Measurements from ENCODE around the gene MAP1S.

The MAP1S gene, protein sequence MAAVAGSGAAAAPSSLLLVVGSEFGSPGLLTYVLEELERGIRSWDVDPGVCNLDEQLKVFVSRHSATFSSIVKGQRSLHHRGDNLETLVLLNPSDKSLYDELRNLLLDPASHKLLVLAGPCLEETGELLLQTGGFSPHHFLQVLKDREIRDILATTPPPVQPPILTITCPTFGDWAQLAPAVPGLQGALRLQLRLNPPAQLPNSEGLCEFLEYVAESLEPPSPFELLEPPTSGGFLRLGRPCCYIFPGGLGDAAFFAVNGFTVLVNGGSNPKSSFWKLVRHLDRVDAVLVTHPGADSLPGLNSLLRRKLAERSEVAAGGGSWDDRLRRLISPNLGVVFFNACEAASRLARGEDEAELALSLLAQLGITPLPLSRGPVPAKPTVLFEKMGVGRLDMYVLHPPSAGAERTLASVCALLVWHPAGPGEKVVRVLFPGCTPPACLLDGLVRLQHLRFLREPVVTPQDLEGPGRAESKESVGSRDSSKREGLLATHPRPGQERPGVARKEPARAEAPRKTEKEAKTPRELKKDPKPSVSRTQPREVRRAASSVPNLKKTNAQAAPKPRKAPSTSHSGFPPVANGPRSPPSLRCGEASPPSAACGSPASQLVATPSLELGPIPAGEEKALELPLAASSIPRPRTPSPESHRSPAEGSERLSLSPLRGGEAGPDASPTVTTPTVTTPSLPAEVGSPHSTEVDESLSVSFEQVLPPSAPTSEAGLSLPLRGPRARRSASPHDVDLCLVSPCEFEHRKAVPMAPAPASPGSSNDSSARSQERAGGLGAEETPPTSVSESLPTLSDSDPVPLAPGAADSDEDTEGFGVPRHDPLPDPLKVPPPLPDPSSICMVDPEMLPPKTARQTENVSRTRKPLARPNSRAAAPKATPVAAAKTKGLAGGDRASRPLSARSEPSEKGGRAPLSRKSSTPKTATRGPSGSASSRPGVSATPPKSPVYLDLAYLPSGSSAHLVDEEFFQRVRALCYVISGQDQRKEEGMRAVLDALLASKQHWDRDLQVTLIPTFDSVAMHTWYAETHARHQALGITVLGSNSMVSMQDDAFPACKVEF
- 29.5 reads per million, percentile 56 among the genes with 10 or more reads in this experiment for total RNA-seq

DNA sequence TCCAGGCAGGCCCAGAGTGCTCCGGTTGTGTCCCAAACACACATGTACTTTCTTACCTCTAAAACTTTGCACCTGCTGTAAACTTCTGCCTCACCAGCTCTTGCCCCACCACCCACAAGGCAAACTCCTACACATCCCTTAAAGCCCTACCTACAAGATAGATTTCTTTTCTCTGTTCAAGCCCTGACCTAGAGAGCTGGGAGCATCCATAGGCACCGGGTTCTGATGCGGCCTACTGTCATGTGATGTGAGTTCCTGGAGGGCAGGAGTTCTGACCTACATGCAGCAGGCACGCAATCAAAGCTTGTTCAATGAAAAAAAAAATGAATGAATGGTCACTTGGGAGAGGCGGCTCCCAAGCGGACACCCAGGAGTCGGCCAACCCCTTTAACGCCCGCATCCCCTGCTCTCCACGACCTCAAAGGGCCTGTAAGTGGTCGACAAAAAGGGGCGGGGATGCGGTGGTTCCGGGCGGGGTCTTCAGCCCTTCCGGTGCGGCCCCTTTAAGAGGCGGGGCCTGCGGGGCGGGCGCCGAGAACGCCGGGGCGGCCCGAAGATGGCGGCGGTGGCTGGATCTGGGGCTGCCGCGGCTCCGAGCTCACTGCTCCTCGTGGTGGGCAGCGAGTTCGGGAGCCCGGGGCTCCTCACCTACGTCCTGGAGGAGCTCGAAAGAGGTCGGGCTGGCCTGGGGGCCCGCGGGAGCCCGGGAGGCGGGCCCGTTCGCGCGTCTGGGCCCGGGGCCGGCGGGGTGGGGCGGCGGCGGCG lies at the start of gene MAP1S:
MAP1S (plus strand) TSS at position 534 of the 765 bp plus-strand sequence; CDS start at position 557, 23 bp downstream.
- peak; percentile 55 for DNase-seq

DNA sequence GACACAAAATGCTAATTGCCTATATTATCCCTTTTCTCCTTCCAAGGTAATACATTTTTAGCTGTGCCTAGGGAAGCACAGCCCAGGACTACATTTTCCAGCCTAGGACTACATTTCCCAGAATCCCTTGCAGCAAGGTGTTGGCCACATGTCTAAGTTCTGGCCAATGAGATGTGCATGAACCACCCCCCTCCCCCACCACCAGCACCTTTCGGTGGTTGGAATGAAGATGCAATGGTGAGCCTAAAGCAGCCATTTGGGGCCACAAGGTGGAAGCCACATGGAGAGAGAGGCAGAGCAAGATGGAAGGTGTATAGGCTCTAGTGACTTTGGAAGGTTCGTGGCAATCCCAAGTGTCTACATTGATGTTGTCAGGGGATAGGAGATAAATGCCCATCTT lies 47.4 kb upstream of the MAP1S start:
- DNase-seq, result no peak

DNA sequence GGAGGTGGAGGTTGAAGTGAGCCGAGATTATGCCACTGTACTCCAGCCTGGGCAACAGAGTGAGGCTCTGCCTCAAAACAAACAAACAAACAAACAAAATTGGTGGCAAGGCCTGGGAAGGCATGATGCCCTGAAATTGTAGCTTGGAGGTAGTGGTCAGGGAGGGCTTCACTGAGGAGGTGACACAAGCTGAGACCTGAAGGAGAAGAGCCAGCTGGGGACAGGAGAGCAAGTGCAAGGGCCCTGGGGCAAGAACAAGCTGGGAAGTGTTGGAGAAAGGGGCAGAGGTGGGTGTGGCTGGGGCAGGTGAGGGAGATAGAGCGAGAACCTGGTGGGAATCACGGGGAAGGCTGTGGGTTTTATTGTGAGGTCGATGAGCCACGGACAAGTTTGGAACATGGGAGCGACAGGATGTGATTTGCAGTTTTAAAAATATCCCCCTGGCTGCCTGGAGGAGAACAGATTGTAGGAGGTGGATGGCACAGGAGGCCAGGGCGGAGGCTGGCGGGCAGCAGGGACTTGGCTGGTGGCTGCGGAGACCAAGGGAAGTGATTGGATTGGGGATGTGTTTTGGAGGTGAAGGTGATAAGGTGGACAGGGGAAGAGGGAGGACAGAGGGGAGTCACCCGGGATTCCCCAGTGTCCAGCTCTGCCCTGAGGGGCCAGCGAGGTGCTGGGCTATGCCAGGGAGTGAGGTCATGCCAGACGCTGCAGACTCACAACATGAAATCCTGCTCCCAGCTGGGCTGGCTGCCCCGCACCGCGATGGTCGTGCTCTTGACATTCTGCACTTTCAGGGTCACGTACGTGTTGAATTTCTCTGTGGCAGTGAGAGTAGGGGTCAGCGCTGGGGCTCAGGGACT lies 45.1 kb upstream of the MAP1S start:
- DNase-seq, result no peak

DNA sequence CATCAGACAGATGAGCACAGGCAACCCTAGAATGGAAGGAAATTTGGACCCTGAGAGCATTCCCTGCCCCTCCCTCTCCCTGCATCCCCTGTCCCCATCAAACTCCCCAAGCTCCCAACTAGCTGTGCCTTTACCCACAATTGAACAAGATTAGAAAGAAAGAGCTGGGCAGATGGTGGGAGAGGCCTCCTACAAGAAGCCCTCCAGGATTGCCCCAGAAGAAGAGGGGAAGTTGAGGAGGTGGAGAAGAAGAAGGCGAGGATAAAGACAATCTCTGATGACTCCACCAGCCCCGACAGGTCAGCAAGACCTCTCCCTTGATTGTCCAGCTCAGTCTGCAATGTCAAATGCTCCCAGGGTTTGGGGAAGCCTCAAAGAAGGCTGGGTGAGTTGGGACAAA lies 43.0 kb upstream of the MAP1S start:
- DNase-seq, result no peak

DNA sequence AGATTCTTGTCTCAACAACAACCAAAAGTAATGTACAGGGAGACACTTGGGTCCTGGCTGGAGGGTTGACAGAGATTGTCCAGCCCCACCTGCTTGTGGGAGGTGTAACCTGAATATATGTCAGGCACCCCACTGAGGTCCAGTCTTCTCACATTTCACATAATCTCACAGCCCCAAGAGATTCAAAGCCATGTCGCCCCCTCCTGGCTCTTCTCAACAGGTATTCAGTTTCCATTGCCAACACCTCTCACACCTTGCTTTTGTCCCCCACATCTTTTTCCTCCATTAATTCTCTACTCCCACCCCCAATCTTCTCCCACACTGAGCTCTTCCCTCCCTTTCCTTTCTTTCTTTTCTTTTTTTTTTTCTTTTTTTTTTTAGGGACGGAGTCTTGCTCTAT lies 42.3 kb upstream of the MAP1S start:
- DNase-seq, result no peak

DNA sequence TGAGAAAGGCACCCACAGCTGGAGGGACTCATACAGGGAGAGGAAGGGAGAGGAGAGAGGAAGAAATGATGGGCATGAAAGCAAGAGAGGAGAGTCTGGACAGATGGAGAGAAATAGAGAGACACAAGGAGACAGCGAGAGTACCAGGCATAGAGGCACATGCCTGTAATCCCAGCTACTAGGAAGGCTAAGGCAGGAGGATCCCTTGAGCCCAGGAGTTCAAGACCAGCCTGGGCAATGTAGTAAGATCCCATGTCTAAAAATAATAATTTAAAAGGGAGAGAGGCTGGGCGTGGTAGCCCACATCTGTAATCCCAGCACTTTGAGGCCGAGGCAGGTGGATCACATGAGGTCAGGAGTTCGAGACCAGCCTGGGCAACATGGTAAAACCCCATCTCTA lies 40.4 kb upstream of the MAP1S start:
- DNase-seq, result no peak

DNA sequence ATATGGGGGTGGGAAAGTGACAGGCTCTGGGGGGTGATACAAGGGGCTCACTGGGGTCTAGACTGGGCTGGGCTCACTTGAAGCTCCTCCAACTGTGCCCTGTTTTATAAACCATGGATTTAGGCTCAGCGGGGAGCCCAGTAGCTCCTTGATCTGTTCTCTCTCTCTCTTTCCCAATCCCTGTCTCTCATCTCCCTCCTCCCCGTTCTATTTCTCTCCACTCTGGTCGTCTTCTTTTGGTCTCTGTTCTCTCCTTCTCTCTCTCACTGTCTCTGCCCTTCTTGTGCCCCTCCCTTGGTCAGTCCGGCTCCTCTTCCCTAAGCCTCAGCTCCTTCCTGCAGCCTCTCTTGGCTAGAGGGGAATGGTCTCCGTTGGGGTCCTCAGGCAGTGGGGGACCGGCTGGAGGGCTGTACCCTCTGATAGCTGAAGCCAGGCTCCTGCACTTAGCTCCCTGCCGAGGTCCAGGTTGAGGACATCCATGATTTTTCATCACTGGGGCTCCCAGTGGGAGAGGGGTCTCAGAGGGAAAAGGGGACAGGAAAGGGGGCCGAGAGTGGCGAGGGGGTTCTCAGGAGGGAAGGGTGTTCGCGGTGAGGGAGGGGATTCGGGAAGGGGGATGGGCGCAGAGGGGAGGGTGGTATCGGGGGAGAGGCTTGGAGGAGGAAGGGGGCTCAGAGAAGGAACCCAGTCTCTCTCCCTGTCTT lies 39.6 kb upstream of the MAP1S start:
- DNase-seq, result no peak

DNA sequence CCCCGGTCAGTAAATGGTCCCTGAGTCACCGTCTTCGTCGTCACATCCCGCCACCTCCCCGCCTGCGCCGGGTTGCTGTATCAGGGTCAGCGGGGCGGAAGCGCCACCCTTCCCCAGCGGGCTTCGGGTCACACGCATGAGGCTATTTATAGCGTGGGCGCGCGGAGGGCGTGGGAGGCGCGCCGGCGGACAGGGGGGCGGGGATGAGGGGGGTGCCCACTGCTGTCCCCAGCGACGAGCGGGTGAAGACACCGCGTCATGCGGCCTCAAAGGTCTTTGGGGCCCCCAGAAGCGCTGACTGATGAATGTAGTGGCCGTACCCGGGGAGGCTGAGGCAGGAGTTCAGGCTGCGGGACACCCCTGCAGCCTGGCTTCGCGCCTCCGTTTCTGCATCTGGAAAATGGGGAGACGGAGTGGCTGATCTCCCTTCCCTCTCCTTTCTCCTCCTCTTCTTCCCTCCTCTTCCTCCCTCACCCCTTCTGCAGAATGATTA lies 39.0 kb upstream of the MAP1S start:
- no peak for DNase-seq

DNA sequence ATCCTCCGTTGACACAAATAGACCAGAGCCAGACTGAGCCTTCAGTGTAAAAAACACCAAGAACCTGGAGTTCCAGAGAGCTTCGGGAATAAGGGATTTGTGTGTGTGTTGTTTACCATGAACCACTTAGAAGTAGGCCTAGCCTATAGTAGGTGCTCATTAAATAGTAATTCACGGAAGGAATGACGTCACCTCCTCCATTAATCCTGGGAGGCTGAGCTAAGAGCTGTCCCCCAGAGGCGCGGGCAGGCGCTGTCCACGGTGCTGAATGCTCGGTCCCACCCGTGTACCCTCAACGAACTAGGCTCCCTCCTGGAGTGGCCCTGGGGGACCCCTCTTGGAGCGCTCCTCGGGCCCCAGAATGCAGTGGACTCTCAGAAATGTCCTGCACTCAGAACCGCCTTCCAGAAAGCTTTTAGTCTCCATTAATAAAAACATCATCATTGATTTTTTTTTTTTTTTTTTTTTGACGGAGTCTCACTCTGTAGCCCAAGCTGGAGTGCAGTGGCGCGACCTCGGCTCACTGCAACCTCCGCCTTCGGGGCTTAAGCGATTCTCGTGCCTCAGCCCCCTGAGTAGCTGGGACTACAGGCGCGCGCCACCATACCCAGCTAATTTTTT lies 37.7 kb upstream of the MAP1S start:
- no peak for DNase-seq

DNA sequence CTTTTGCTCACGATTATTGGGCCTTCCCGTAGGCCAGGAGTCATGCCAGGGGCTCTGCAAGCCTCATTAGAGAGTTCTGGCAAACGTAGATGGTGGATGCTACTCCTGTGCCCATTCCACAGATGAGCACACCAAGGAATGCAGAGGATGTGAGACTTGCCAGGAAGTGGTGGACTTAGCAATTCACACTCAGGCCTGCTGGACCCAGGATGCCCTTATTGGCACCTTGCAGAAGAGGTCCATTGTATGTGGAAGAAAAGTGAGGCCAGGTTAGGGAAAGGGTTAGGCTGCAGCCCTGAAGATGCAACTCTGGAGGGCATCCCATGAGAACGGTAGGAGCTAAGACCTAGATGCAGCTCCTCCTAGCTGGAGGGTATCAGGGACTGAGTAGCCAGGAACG lies 37.0 kb upstream of the MAP1S start:
- DNase-seq, result no peak

DNA sequence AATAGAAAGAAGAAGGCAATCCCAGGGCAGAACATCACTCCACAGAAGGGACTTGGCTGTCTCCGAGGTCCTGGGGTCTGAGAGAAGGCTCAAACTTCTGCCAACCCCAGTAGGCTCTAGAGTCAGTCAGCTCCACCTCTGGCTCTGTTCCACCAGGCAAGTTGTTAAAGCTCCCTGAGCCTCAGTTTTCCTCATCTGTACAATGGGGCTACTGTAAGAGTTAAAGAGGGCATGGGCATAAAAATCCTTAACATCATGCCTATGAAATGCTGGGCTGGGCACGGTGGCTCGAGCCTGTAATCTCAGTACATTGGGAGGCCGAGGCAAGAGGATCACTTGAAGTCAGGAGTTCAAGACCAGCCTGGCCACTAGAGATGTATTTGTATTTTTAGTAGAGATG lies 36.2 kb upstream of the MAP1S start:
- no peak for DNase-seq

DNA sequence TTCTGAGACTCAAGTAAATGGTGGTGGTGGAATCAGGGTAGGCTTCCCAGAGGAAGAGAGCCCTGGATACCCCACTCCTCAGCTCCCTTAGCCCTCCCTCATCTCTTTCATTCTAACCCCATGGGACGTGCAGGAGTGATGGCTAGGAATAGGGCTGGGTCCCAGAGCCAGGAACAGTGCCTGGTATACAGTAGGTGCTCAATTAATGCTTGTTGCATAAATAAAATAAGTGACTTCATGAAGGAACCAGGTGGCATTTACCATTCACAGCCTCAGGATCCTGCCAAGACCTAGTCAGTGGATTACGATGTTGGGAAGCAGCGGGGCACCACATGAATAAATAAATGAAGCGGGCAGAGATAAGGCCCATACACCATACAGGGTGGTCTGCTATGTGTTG lies 35.0 kb upstream of the MAP1S start:
- DNase-seq, result no peak

DNA sequence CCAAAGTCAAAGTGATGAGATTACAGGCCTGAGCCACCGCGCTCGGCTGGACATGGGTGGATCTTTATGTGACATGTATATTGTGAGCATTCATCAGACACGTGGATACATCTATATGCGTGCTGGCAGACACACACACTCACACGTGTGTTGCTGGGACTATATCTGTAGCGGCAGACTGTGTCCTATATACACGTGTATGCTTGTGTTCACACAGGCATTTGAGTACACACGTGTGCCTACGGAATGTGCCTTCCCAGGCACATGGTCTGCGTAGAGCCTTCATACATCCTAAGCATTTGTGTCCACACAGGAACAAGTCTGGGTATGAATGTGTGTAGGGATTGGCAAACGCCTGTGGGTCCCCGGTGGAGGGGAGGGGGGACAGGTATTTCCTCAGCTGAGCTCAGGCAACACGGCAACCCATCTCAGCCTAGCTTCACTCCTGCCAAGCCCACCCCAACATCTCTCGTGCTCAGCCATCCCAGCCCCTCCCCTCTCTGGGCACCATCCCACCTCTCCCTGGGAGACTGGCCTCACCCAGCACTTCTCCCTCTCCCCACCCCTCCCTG lies 33.7 kb upstream of the MAP1S start:
- no peak for DNase-seq

DNA sequence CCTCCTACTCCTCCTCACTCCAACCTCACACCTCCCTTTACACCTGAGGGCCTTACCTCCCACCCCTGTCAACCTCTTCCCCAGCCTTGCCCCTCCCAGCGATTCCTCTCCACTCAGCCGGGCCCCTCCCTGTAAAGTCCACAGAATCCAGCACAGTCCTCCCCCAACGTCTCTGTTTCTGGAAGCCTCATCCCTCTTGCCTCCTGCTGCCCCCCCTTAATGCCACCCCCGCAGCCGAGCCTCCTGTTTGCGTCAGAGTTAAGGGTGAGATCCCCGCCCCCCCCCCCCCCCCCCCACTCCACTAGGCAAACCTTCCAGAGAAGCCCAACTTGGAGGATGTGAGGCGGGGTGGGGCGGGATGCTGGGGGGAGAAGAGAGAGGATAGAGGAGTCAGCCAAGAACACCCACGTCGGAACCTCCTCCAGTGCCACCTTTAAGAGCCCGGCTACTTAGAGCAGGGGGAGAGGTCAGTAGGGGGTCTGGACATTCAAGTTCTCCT lies 33.2 kb upstream of the MAP1S start:
- no peak for DNase-seq

DNA sequence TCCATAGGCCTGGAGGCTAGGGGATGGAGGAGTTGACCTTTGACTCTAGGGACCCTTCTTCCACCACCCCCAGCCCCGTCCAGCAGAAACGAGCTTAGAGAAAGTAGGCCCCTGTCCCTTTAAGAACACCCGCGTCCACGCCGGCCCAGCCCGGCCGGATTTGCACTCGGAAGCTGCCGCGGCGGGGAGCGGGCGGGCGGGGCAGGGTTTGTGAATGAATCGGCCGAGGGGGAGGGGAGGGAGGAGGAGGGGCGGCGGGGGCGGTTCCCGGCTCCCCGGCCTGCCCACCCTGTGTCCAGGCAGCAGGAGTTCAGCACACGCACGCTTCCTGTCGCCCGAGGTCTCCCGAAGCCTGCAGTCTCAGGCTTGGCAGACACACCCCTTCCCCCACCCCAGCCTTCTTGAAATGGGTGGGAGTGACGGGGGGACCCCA lies 32.7 kb upstream of the MAP1S start:
- no peak for DNase-seq

DNA sequence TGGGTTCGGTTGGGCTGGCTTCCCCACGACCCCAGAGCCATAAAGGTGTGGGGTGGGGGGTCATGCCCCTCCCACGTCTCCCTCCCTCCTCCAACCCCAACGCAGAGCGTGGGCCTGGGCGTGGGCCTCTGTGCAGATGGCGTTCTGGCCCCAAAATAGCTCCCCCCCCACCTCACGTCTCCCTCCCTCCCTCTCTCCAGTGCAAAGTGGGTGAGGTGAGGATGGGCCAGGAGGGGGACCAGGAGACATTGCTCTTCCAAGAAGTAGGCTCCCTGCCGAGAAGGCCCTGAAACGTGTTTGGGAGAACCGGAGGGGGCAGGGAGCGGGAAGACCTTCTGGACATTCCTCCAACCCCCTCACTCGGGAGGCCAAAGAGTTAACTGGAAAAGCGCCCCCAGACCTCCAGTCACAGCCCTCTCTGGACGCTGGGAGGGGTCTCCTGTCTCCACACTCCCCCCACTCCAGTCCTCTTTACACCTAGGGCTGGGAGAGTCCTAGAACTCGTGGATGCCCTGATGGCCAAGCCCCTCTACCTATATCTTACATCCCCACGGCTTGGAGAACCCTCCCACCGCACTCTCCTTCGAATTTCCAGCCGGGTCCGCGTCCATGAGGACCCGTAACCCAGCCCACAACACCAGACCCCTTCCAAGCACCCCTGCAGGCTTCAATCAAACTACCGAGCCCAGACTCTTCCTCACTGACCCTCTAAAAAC lies 32.0 kb upstream of the MAP1S start:
- DNase-seq, result no peak

DNA sequence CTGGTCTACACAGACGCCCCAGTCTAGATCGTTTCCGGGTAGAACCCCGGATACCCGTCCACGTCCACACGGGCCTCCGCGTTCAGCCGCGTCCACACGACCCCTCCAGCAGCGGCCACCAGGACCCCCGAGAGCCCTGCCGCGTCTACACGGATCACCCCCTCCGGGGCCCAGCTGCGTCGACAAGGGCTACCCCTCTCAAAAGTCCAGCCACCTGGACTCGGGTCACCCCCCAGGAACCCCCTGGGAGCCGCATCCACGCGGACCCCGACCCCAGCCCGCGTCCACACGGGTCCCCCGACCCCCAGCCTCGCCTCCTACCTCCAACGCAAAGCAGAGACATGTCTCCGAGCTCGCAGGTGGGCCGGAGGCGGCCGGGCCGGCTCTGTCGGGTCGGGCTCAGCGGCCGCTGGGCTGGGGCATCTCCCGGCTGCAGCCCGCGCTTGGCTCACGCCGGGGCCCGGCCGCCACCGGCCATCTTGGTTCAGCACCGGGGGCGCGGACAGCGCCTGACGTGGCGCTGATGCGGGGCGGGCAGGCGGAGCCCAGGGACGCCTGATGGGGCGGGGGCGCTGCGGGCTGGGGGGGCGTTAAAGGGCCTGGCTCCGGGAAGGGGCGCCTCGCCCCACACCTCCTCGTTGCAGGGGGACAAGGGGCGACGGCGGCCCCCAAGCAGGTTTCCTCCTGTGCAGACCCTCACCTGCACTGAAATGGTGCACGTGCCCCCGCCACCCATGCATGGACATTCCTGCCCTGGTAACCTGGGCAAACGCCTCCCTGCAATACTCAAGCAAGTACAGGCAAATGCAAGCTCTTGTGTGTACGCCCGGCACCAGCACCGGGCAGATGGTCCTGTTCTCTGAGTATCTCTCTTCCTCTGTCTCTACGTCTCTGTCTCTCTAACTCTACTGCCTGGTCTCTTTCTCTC lies 31.2 kb upstream of the MAP1S start, which contains the start of gene UNC13A:
UNC13A (minus strand) TSS at position 498 of the 928 bp plus-strand sequence; CDS start at position 343, 155 bp downstream.
- DNase-seq, result peak; percentile 36

Data from effector CD4-positive, alpha-beta T cell (primary cell).